CD1c-positive myeloid dendritic cell (primary cell): Measurements from ENCODE around the gene TNFRSF9.

ENCODE experiments used
- DNase-seq: peaks from one replicate; pipeline ENCODE4 v3.0.0-alpha.2; 2016; ENCODE audit errors: extremely low spot score

The TNFRSF9 gene

GRCh38 chr1:7873801-7874795 is 66.5 kb downstream of the TNFRSF9 start:
- no peak for DNase-seq

- no peak for DNase-seq
These were observed 69.5 kb downstream of the TNFRSF9 start for GRCh38 chr1:7871136-7871535.

DNA sequence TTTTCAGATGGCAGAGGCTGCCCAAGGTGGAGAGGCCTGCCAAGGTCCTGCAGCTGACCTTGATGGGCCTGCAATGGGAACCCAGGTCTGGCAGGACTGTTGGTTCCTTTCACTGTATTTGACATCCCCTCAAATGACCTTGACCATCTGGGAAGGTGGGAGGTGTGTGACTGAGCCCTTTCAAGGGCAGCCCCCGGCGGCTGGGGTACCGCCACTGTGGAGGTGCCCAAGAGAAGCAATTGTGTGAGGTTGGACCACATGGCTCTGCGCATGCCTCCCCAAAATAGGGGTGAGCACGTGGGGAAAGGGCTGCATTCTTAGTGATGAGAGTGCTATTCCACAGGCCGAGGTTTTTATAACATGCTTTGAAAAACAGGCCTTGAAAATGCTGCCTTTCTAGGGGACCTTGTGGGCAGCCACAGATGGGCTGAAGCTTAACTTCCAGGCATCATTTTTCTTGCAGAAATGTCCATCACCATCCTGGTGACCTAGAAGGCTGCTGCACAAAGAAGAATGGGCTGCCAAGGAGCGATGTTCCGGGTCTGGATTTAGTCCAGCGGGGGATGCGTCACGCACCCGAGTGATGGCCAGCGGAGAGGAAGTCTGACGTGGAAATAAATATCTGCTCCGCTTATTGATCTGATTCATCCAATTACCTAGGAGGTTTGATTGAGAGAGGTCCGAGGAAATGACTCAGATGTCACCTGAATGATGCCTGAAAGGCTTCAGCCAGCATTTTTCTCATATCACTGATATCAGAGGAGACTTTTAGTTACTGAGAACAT is 71.3 kb downstream of the TNFRSF9 start:
- DNase-seq, result no peak

DNA sequence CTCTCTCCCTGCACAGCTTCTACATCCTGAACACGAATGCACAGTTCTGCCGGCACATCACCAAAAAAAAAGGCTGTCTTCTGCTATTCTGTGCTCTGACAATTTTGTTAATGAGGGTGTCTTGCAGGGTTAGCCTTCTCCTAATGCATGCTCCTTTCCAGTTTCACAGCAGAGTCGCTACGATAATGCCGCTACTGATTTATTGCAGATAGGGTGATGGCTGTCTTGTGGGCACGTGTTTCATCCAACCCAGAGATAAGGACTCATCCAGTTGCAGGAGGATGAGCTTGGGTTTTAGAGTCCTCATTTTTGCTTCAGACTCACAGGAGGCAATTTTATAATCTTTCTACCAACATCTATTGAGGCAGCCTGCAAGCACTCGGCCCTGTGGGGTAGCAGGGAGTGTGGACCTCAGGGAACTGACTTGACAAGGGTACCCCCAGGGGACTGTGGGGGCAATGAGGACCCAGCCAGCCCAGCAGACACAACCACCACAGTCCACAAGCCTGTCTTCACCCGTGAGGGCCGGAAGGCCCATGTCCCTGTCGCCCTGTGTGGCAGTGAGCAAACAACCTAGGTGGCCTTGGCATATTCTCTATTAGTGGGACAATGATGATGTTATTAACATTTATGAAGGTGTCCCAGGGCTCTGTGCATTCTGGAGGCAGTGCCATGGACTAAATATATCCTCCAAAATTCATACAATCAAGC is 72.4 kb downstream of the TNFRSF9 start:
- DNase-seq, result no peak

- DNase-seq, result no peak
These were observed 74.7 kb downstream of the TNFRSF9 start for GRCh38 chr1:7865978-7866377.
